Bone marrow (tissue), 2 donors: ENCODE results near the gene PRSS3.
"Not testable (repeated sequence)": the region's sequence is repeated elsewhere in the genome, so short reads cannot be mapped to it uniquely, and the experiment has no call there.

ENCODE experiments used
- DNase-seq, 2 donors: peaks; one replicate each; lab custom pipeline; 2025; lab: John Stamatoyannopoulos, UW

PRSS3 gene

GRCh38 chr9:33795281-33795680 is at the start of gene PRSS3:
Gene PRSS3 (plus strand): TSS chr9:33795561. CDS start chr9:33795574, 13 bp downstream.
- no peak for DNase-seq

- no peak for DNase-seq
Measured at GRCh38 chr9:33748633-33749304, 46.6 kb upstream of the PRSS3 start.

- DNase-seq: not testable (repeated sequence)
Measured at GRCh38 chr9:33749305-33749654, 46.1 kb upstream of the PRSS3 start.

GRCh38 chr9:33750307-33750838 is 45.0 kb upstream of the PRSS3 start:
- no peak for DNase-seq

GRCh38 chr9:33750839-33751339 is 44.5 kb upstream of the PRSS3 start:
- no peak for DNase-seq

GRCh38 chr9:33751536-33752129 is 43.7 kb upstream of the PRSS3 start:
- no peak for DNase-seq

GRCh38 chr9:33752130-33752637 is 43.2 kb upstream of the PRSS3 start:
- no peak for DNase-seq

- DNase-seq: not testable (repeated sequence)
Measured at GRCh38 chr9:33752789-33753188, 42.6 kb upstream of the PRSS3 start.

- peak in 1 of 2 donors; percentile 14 for DNase-seq
Measured at GRCh38 chr9:33759648-33760047, 35.7 kb upstream of the PRSS3 start.

GRCh38 chr9:33762343-33762742 is 33.0 kb upstream of the PRSS3 start:
- no peak for DNase-seq

GRCh38 chr9:33763709-33764108 is 31.7 kb upstream of the PRSS3 start:
- not testable (repeated sequence) for DNase-seq

- DNase-seq: no peak
Measured at GRCh38 chr9:33765411-33765810, 29.9 kb upstream of the PRSS3 start.

- DNase-seq: not testable (repeated sequence)
Measured at GRCh38 chr9:33770156-33770880, 25.0 kb upstream of the PRSS3 start.

- DNase-seq: not testable (repeated sequence)
Measured at GRCh38 chr9:33773135-33773534, 22.2 kb upstream of the PRSS3 start.

- not testable (repeated sequence) for DNase-seq
Measured at GRCh38 chr9:33774074-33774659, 21.2 kb upstream of the PRSS3 start.

GRCh38 chr9:33776578-33776977 is 18.8 kb upstream of the PRSS3 start:
- DNase-seq: no peak

- DNase-seq: peak; percentile 5 to 51
Measured at GRCh38 chr9:33778700-33779351, 16.5 kb upstream of the PRSS3 start.

- no peak for DNase-seq
Measured at GRCh38 chr9:33780276-33780675, 15.1 kb upstream of the PRSS3 start.

- DNase-seq: no peak
Measured at GRCh38 chr9:33781736-33782135, 13.6 kb upstream of the PRSS3 start.

- DNase-seq: no peak
Measured at GRCh38 chr9:33782395-33783152, 12.8 kb upstream of the PRSS3 start.

GRCh38 chr9:33785914-33786313 is 9.4 kb upstream of the PRSS3 start:
- no peak for DNase-seq
